Erythroblast (primary cell): ENCODE measurements around the gene FABP1.

Experiments used
- GATA1 ChIP-seq: IDR thresholded peaks from 2 replicates; pipeline ENCODE4 v1.6.1; 2011; ENCODE audit warnings: low read depth, mild to moderate bottlenecking, control low read depth, low read length, moderate library complexity
- POLR2A ChIP-seq: IDR thresholded peaks from 2 replicates; pipeline ENCODE4 v1.6.1; 2011; ENCODE audit warnings: mild to moderate bottlenecking, low read length

DNA sequence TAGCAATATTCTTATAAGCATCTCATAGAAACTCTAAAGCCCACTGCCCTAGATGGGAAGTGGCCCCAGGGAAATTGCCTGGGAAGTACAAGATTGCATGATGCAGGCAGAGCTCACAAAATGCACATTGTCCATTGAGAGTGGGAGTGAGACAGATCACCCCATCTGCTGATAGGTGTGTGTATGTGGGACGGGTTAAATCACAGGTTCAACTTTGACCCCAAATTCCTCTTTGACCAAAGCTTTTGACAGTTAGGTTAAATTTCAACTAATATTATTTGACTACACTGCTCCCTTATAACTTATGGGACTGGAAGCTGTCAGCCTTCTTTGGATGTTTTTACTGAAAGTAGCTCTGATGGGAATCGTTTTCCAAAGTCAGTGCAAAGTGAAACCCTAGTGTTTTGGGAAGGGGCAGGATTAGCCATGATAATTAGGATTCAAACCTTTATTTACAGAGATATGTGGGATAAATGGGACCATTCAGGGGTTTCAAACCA, 11.4 kb upstream of the FABP1 start:
- no peak for TF ChIP-seq POLR2A
- TF ChIP-seq GATA1, result no peak
